Measurements from ENCODE around the gene RPF1.
"Not testable (repeated sequence)": the region's sequence is repeated elsewhere in the genome, so short reads cannot be mapped to it uniquely, and the experiment has no call there.

Gene RPF1

DNA sequence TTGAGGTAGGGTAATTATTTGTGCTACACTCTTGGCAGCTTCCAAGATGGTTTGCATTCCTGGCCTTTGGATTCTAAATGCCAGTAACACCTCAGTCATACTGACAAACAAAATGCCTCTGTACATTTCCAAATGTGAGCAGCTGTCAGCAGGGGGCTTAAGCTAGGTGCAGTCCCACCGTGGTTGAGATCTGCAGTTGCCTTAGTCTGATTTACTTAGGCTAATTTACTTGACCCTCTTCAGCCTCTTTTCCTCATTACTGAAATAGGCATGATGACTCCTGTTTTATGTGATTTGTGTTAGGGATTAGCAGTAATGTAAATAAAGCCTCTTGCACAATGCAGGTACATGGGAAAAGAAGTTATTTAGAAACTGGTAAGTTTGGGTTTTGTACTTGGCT, 13.7 kb downstream of the RPF1 start:
- DNase-seq (ENCODE audit: low read depth in 3 of 3), result no peak

DNA sequence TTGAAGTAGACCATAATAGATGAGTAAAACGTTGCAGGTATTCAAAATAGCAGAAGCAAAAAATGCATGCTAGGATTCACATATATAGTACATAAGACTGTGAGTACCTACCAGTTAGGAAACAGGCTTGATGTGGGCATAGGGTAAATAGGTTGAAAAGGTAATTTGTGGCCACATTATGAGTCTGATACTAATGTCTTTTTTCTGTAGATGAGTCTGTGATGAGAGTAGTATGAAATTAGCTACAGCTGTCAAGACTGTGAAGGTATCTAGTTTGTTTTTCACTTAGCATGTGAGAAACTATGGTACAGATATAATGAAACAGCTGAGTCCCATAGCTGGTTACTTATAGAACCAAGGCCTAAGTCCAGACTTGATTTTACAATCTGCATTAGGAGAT, 14.7 kb downstream of the RPF1 start:
- DNase-seq (ENCODE audit: low read depth in 3 of 3), result no peak

DNA sequence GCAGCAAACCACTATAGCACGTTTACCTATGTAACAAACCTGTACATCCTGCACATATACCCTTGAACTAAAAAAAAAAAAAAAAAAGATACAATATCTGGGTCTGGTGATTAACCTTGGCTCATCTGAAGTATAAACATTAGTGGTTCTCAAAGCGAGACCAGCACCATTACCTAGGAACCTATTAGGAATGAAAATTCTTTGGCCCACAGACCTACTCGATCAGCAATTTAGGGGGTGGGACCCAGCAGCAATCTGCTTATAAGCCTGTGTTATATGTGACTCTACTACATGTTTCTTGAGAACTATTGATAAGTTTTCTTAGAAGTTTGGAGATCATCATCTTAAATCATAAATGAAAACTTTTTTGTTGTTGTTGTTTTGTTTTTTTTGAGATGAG, 17.4 kb downstream of the RPF1 start:
- DNase-seq (ENCODE audit: low read depth in 3 of 3), result no peak

DNA sequence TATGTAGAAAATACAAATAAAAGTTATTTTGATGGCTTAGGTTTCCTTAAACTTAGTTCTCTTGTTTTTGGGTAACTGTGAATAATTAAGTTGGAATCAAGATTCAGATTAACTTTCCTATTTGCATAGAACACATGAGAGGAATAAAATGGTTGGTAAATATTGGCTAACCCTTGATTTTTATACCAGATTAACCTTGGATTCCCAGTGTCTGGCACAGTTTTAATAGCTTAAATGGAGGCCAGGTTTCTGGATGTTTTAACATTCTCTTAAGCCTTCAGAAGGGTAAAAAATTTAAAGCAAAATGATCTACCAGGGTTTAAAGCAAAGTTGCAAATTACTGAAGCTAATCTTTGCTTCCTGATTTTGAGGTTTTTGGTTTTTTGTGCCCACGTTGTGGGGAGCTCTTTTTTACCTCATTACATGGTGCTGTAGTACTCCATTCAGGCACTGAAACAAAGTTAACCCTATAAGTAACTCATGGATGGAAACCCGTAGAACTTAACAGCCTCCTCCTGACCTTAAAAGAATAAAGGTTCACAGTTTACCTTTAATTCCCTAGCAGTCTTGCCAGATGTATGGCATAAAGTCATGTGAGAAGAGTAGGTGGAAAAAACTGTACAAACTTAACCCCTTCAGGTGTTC, 18.7 kb downstream of the RPF1 start:
- no peak for DNase-seq (ENCODE audit: low read depth in 3 of 3)

DNA sequence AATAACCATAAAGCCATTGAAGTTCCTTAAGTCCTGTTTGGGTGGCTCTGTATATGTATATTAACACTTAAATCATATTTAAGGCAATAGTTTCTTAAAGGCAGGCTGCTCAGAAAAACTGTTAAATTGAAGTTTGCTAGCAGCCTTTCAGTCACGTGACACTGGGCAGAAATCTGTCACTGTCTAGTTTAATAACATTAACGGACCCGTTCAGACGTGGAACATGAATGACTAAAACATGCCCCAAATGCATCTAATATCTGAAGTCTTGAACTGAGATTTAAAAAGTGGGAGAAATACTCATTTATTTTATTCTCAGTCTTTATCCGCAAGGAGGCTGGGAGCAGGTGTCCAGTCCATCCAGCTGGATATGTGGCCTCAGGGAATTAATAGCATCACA, 23.9 kb downstream of the RPF1 start:
- DNase-seq (ENCODE audit: low read depth in 3 of 3), result no peak

GRCh38 chr1:84504580-84505492, 25.8 kb downstream of the RPF1 start:
- DNase-seq (ENCODE audit: low read depth in 3 of 3), result no peak

GRCh38 chr1:84505493-84506001, 26.5 kb downstream of the RPF1 start:
- DNase-seq (ENCODE audit: low read depth in 3 of 3), result no peak

DNA sequence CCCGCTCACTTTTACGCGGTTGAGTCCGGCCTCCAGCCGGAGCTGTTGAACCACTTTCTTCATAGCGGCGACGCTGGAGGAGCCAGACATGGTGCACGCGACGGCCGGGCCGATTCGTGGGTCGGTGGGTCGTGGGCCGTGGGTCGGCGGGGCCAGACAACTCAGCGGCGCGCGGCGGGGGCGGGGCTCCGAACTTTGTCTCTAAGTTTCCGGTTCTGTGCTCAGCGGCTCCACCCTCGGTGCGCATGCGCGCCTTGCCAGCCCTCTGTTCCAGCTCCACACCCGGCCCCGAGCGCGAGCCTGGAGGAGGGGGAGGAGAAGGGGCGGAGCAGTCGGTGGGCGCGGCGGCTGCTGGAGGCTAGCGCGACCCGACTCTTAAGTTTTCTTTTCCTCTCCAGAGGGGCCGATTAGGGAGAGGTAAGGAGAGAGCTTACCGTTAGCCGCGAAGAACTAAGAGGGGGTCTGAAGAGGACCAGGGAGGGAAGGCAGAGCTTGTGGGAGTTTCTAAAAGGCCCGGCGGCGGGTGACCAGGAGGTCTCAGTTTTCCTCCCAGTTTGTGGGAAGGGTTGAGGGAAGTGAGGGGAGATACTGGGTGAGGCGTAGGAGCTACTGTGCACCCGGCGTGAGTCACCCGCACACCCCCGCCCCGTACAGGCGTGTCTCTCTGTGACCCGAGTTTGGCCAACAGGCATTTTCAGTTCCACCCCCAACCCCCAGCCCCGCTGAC, 27.1 kb downstream of the RPF1 start, which contains the start of the genes GNG5 and SPATA1:
Gene GNG5, minus strand, starts transcription at position 580 of the 727 bp plus-strand sequence. Its CDS starts 490 bp downstream, at position 90.
Gene SPATA1, plus strand, starts transcription at position 385 of the 727 bp plus-strand sequence. CDS start 9,974 bp downstream, outside the sequence.
- peak; percentile 95 to 96 (median 96) for DNase-seq (ENCODE audit: low read depth in 3 of 3)

GRCh38 chr1:84506729-84507453, 27.8 kb downstream of the RPF1 start:
- DNase-seq (ENCODE audit: low read depth in 3 of 3), result peak in 1 of 3 donors; percentile 67

GRCh38 chr1:84507887-84508286, 28.8 kb downstream of the RPF1 start:
- DNase-seq (ENCODE audit: low read depth in 3 of 3), result not testable (repeated sequence)

- no peak for DNase-seq (ENCODE audit: low read depth in 3 of 3)
These were observed 29.4 kb downstream of the RPF1 start for GRCh38 chr1:84508510-84508909.

DNA sequence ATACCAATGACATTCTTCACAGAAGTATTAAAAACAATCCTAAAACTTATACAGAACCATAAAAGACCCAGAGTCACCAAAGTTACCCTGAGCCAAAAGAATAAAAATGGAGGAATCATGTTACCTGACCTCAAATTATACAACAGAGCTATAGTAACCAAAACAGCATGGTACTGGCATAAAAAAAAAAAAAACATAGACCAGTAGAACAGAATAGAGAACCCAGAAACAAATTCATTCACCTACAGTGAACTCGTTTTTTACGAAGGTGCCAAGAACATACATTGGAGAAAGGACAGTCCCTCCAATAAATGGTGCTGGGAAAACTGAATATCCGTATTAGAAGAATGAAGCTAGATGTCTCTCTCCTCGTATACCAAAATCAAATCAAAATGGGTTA, 30.0 kb downstream of the RPF1 start:
- DNase-seq (ENCODE audit: low read depth in 3 of 3), result no peak

DNA sequence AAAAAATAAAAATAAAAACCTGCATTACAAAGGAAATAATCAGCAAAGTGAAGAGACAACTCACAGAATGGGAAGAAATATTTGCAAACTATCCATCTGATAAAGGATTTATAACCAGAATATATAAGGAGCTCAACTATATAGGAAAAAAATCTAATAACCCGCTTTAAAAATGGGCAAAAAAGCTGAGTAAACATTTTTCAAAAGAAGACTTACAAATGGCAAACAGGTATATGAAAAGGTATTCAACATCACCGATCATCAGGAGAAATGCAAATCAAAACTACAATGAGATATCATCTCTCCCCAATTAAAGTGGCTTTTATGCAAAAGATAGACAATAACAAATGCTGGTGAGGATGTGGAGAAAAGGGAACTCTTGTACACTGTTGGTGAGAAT, 31.1 kb downstream of the RPF1 start:
- DNase-seq (ENCODE audit: low read depth in 3 of 3), result no peak

DNA sequence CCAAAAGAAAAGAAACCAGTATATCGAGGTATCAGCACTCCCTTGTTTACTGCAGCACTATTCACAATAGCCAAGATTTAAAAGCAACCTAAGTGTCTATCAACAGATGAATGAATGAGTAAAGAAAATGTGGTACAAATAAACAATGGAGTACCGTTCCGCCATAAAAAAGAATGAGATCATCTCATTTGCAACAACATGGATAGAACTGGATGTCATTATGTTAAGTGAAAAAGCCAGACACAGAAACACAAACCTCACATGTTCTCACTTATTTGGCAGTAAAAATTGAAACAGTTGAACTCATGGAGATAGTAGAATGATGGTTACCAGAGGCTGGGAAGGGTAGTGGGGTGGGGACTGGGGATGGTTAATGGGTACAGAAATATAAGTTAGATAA, 31.6 kb downstream of the RPF1 start:
- DNase-seq (ENCODE audit: low read depth in 3 of 3), result no peak

GRCh38 chr1:84524590-84524989, 45.5 kb downstream of the RPF1 start:
- DNase-seq (ENCODE audit: low read depth in 3 of 3), result no peak

DNA sequence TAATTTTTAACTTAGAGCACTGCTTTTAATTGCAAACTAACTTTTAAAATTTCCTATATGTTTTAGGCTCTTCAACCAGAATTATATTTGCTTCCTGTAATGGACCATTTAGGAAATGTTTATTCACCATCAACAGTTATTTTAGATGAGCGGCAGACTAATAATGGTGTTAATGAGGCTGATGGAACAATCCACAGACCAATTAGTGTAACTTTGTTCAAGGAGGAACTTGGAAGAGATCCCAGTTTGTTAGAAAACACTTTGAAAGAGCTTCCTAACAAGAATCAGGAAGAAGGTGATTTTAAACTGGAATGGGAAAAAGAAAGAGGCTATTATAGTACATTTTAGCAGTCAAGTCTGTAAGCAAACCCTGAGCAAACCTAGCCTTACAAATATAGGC, 46.7 kb downstream of the RPF1 start:
- no peak for DNase-seq (ENCODE audit: low read depth in 3 of 3)

DNA sequence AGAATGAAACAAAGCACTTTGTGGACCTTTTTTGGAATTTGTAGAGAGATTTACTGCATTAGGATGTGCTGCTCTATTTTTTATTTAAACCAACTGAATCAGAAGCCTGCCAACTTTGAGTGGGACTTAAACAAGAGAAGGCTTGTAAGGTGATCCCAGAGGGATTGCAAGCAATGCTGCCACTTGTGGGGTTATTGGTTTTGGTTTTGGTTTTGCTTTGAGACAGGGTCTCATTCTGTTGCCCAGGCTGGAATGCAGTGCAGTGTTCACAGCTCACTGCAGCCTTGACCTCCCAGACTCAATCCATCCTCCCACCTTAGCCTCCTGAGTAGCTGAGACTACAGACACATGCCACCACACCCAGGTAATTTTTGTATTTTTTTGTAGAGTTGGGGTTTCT, 59.5 kb downstream of the RPF1 start:
- DNase-seq (ENCODE audit: low read depth in 3 of 3), result no peak

GRCh38 chr1:84539972-84540371, 60.9 kb downstream of the RPF1 start:
- no peak for DNase-seq (ENCODE audit: low read depth in 3 of 3)

DNA sequence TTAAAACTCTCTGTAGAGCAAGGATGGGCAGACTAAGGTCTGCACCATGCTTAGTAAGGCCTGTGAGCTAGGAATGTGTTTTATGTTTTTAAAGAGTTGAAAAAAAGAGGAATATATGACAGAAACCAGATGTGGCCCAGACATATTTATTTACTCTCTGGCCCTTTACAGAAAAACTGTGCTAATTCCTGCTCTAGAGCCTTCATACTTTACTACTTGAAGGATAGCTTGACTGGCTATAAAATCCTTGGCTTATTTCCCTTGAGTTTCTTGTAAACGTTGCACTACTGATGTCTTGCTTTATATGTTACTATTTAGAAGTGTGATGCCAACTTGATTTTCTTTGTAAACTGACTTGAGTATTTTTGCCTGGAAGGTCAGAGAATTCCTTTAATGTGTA, 61.7 kb downstream of the RPF1 start:
- no peak for DNase-seq (ENCODE audit: low read depth in 3 of 3)

DNA sequence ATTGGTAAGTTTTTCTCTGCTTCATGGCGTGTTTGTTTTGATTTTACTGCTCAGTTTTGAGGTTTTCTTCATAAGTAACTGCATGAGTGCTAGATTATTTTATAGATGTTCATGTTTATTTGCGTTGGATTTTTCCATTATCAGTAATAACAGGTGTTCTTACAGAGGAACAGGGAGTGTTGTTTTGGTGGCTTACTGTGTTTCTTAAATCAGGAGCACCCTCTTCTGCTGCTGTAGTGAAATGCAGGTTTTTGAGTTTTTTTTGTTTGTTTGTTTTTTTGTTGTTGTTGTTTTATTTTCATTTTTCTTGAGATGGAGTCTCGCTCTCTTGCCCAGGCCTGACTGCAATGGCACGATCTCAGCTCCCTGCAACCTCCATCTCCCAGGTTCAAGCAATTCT, 62.6 kb downstream of the RPF1 start:
- no peak for DNase-seq (ENCODE audit: low read depth in 3 of 3)

All from stimulated activated CD4-positive, alpha-beta T cell treated with anti-CD3 and anti-CD28 coated beads, TNF-alpha, amount 100 ng/mL, for 48 hours (primary cell).